NCI-H1694 treated with DMSO at 0.1 percent for 48 hours (cell line): ENCODE results near the gene NSMCE4A.
"Not testable (repeated sequence)": the region's sequence is repeated elsewhere in the genome, so short reads cannot be mapped to it uniquely, and the experiment has no call there.

Experiments
- DNase-seq: peaks from one replicate; lab custom pipeline; 2025; lab: John Stamatoyannopoulos, UW

The NSMCE4A gene

GRCh38 chr10:121988361-121989324 lies 13.6 kb upstream of the NSMCE4A start, which contains the start of gene TACC2:
TSS of gene TACC2 (plus strand) at chr10:121989163. CDS start at chr10:122021982, 32,819 bp downstream.
- DNase-seq: no peak

- no peak for DNase-seq
These were observed 9.4 kb upstream of the NSMCE4A start for GRCh38 chr10:121984463-121984862.

GRCh38 chr10:121983852-121984251 lies 8.8 kb upstream of the NSMCE4A start:
- DNase-seq: no peak

GRCh38 chr10:121981346-121981745 lies 6.3 kb upstream of the NSMCE4A start:
- DNase-seq: no peak

GRCh38 chr10:121978511-121978910 lies 3.5 kb upstream of the NSMCE4A start:
- no peak for DNase-seq

GRCh38 chr10:121976607-121977006 lies 1.6 kb upstream of the NSMCE4A start:
- no peak for DNase-seq

- DNase-seq: peak; percentile 0
These were observed 474 bp upstream of the NSMCE4A start for GRCh38 chr10:121975295-121976086.

- DNase-seq: no peak
These were observed 940 bp downstream of the NSMCE4A start for GRCh38 chr10:121974019-121974534.

- DNase-seq: not testable (repeated sequence)
These were observed 5.9 kb downstream of the NSMCE4A start for GRCh38 chr10:121969086-121969485.

- no peak for DNase-seq
These were observed 9.0 kb downstream of the NSMCE4A start for GRCh38 chr10:121965996-121966395.

GRCh38 chr10:121961456-121961855 lies 13.6 kb downstream of the NSMCE4A start:
- DNase-seq: no peak

GRCh38 chr10:121959671-121960070 lies 15.3 kb downstream of the NSMCE4A start:
- DNase-seq: no peak

- no peak for DNase-seq
These were observed 18.6 kb downstream of the NSMCE4A start for GRCh38 chr10:121956111-121957061.

- no peak for DNase-seq
These were observed 22.8 kb downstream of the NSMCE4A start for GRCh38 chr10:121952226-121952625.

- DNase-seq: no peak
These were observed 25.6 kb downstream of the NSMCE4A start for GRCh38 chr10:121949451-121949850.

- DNase-seq: no peak
These were observed 26.0 kb downstream of the NSMCE4A start for GRCh38 chr10:121949049-121949448.

- no peak for DNase-seq
These were observed 27.4 kb downstream of the NSMCE4A start for GRCh38 chr10:121947343-121948330.

- no peak for DNase-seq
These were observed 32.1 kb downstream of the NSMCE4A start for GRCh38 chr10:121942749-121943416.

- no peak for DNase-seq
These were observed 33.5 kb downstream of the NSMCE4A start for GRCh38 chr10:121941532-121941931.

- no peak for DNase-seq
These were observed 38.7 kb downstream of the NSMCE4A start for GRCh38 chr10:121936295-121936694.
